OCI-LY1 (cell line): ENCODE data around the gene TYR.

ENCODE experiments used
- H2AFZ ChIP-seq: fragments of 200-600 bp; sonication (generic), shearing (Covaris generic); 2 replicates; pipeline ENCODE4 v1.6.0; 2014; ENCODE audit warnings: antibody characterized with exemption, mild to moderate bottlenecking, low read length
- H3F3A ChIP-seq: fragments of 200-600 bp; sonication (generic), shearing (Covaris generic); 2 replicates; pipeline ENCODE4 v1.6.0; 2014; ENCODE audit warnings: mild to moderate bottlenecking, antibody characterized with exemption, low read length, moderate library complexity; ENCODE audit not compliant: insufficient read depth
- H3K27ac ChIP-seq: fragments of 200-600 bp; sonication (generic); 2 replicates; pipeline ENCODE4 v1.5.1; 2014; ENCODE audit warnings: low read length, mixed run types, mild to moderate bottlenecking, low read depth; ENCODE audit not compliant: poor library complexity, severe bottlenecking
- H3K27me3 ChIP-seq: fragments of 200-600 bp; sonication (generic); 2 replicates; pipeline ENCODE4 v1.6.0; 2014; ENCODE audit warnings: antibody characterized with exemption, mild to moderate bottlenecking, low read length, moderate library complexity; ENCODE audit not compliant: insufficient read depth
- H3K36me3 ChIP-seq: fragments of 200-600 bp; sonication (generic); 2 replicates; pipeline ENCODE4 v1.6.1; 2014; ENCODE audit warnings: mild to moderate bottlenecking, antibody characterized with exemption, low read length, moderate library complexity, mixed read lengths; ENCODE audit not compliant: insufficient read depth
- H3K4me1 ChIP-seq: fragments of 200-600 bp; sonication (generic); 2 replicates; pipeline ENCODE4 v1.5.1; 2014; ENCODE audit warnings: mild to moderate bottlenecking, low read length, moderate library complexity; ENCODE audit not compliant: insufficient read depth, severe bottlenecking
- H3K4me2 ChIP-seq: fragments of 200-600 bp; sonication (generic), shearing (Covaris generic); 2 replicates; pipeline ENCODE4 v1.6.1; 2014; ENCODE audit warnings: low read length
- H3K4me3 ChIP-seq: fragments of 200-600 bp; sonication (generic); 2 replicates; pipeline ENCODE4 v1.5.1; 2014; ENCODE audit warnings: low read length, low read depth, mild to moderate bottlenecking, mixed read lengths; ENCODE audit not compliant: poor library complexity, severe bottlenecking
- H3K79me2 ChIP-seq: fragments of 200-600 bp; shearing (Covaris generic); 2 replicates; pipeline ENCODE4 v1.6.1; 2016; ENCODE audit warnings: mixed run types, low read length, mixed read lengths; ENCODE audit not compliant: insufficient read depth
- H3K9ac ChIP-seq: fragments of 200-600 bp; sonication (generic), shearing (Covaris generic); 2 replicates; pipeline ENCODE4 v1.6.1; 2014; ENCODE audit warnings: mild to moderate bottlenecking, low read length, mixed read lengths
- H3K9me2 ChIP-seq: fragments of 200-600 bp; sonication (generic), shearing (Covaris generic); 2 replicates; pipeline ENCODE4 v1.6.1; 2014; ENCODE audit warnings: low read depth, mild to moderate bottlenecking, low read length, mixed read lengths
- H3K9me3 ChIP-seq: fragments of 200-600 bp; shearing (Covaris generic); 2 replicates; pipeline ENCODE4 v1.6.1; 2014; ENCODE audit warnings: low read length, mixed read lengths
- H4K20me1 ChIP-seq: fragments of 200-600 bp; sonication (generic), shearing (Covaris generic); 2 replicates; pipeline ENCODE4 v1.6.0; 2016; ENCODE audit warnings: mild to moderate bottlenecking, low read length; ENCODE audit not compliant: insufficient read depth
- CTCF ChIP-seq: fragments of 200-600 bp; sonication (generic), shearing (Covaris generic); IDR thresholded peaks from 2 replicates; pipeline ENCODE4 v1.5.1; 2017; ENCODE audit warnings: mild to moderate bottlenecking, antibody characterized with exemption, low read length, moderate library complexity, mixed read lengths
- EZH2 ChIP-seq: fragments of 200-600 bp; sonication (generic), shearing (Covaris generic); IDR thresholded peaks from 2 replicates; pipeline ENCODE4 v1.8.0; 2017; ENCODE audit warnings: borderline replicate concordance, mixed run types, mild to moderate bottlenecking, antibody characterized with exemption, low read length, moderate library complexity, mixed read lengths

Gene TYR

GRCh38 chr11:89189776-89190175 is 12.1 kb downstream of the TYR start:
- no peaks in the 10 kb centered on the region for H3K9me2 ChIP-seq
- H3K4me2 ChIP-seq = no peak overlapping the region
- H4K20me1 ChIP-seq = no peaks in the 10 kb centered on the region
- H2AFZ ChIP-seq = no peak overlapping the region
- H3K4me1 ChIP-seq = no peaks in the 10 kb centered on the region
- no peaks in the 10 kb centered on the region for H3K27me3 ChIP-seq
- H3F3A ChIP-seq = no peaks in the 10 kb centered on the region
- H3K4me3 ChIP-seq = no peak overlapping the region
- no peak overlapping the region for H3K9ac ChIP-seq
- no peaks in the 10 kb centered on the region for H3K36me3 ChIP-seq
- no peaks in the 10 kb centered on the region for H3K79me2 ChIP-seq
- H3K9me3 ChIP-seq = no peaks in the 10 kb centered on the region
- TF ChIP-seq CTCF (no peak), EZH2 (no peak)
- H3K27ac ChIP-seq = no peak overlapping the region

- H4K20me1 ChIP-seq = no peaks in the 10 kb centered on the region
- no peaks in the 10 kb centered on the region for H3K9me2 ChIP-seq
- no peak overlapping the region for H3K9ac ChIP-seq
- no peaks in the 10 kb centered on the region for H3K79me2 ChIP-seq
- H3K27ac ChIP-seq = no peak overlapping the region
- no peaks in the 10 kb centered on the region for H3K4me1 ChIP-seq
- TF ChIP-seq CTCF (no peak), EZH2 (no peak)
- no peaks in the 10 kb centered on the region for H3K9me3 ChIP-seq
- H3K4me3 ChIP-seq = no peak overlapping the region
- H3K4me2 ChIP-seq = no peak overlapping the region
- H3K27me3 ChIP-seq = no peaks in the 10 kb centered on the region
- H2AFZ ChIP-seq = no peak overlapping the region
- no peaks in the 10 kb centered on the region for H3K36me3 ChIP-seq
- no peaks in the 10 kb centered on the region for H3F3A ChIP-seq
Measured at GRCh38 chr11:89201138-89201537, 23.5 kb downstream of the TYR start.

- Histone ChIP-seq H3K9me2 (no peaks in the 10 kb centered on the region), H3K4me2 (no peak overlapping the region), H3K27ac (no peak overlapping the region), H4K20me1 (no peaks in the 10 kb centered on the region), H3K4me3 (no peak overlapping the region), H3K36me3 (no peaks in the 10 kb centered on the region), H2AFZ (no peak overlapping the region), H3F3A (no peaks in the 10 kb centered on the region), H3K9ac (no peak overlapping the region), H3K27me3 (no peaks in the 10 kb centered on the region), H3K79me2 (no peaks in the 10 kb centered on the region), H3K9me3 (no peaks in the 10 kb centered on the region), H3K4me1 (no peaks in the 10 kb centered on the region)
- TF ChIP-seq EZH2 = no peak
- TF ChIP-seq CTCF = no peak
Measured at GRCh38 chr11:89203814-89204213, 26.1 kb downstream of the TYR start.
